ENCODE measurements around the gene SERP2.
A peak's percentile ranks its signal among the peaks of the same experiment; 100 is the strongest.

Gene SERP2

DNA sequence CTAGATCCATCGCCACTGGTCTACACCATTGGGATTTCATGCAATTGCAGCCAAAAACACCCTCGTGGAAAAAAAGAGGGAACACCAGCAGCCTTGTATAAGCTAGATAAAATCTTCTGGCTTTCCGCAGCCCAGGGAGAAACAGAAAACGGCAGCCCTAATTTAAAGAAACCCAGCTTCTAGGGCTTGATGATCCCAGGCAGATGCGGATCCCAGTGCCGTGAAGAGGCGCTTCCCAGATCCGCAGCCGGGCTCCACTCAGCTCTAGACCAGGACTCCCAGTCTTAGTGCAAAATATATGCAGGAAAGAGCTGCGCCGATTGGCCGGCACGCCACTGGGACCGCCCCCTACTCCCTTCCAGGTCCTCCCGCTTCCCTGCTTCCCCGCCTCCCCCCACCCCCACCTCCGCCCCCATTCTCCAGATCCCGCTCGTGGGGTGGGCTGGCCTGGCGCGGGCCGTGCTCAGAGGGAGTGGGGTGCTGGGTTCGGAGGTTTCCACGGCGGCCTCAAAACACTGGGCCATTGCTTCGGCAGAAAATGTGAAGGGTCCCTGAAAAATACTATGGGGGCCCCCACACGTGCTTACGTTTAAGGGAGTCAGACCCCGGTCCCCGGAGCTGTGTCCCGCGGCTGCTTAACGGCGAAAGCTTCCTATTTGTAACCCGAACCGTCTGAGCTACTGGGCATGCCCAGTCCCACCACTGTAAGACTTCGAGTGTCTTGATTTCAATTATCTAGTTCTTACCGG lies 63.1 kb downstream of the SERP2 start:
- peak; percentile 95 for DNase-seq

DNA sequence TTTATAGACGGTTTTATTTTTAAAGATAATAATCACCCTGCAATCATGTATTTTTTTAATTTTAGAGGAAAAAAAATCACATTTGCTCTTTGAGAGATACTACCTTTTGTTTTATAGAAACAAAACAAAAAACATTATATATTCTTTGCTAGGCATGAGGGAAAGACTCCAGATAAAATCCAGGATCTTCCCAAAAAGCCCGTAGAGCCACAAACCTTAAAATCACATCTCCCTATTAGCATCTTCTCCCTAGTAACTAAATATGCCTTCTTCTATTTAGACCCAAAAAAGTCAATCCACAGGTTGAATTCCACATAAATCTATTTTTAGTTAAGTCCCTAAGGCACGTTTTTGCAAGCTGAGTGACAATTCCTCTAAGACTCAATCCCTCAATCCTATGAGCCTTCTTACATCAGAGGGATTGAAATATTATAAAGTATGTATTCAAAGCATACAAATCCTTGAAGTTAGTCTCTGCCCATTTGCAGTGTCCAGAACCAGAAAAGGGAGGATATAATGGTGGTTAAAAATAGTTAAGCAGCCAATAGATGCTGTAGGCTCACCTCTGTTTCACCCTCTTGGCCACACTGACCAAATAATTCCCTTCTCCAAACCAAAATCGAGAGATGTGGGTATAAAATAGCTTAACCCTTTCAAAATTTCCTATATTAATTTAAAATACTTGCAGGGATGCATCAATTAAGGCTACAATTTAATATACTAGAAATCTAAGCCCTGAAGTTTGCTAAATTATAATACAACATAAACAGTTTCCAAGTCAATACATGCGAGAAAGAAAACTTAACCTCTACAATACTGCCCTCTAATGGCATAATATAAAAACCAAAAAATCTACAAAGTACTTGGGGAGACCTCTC lies 64.0 kb downstream of the SERP2 start:
- DNase-seq: peak; percentile 55

DNA sequence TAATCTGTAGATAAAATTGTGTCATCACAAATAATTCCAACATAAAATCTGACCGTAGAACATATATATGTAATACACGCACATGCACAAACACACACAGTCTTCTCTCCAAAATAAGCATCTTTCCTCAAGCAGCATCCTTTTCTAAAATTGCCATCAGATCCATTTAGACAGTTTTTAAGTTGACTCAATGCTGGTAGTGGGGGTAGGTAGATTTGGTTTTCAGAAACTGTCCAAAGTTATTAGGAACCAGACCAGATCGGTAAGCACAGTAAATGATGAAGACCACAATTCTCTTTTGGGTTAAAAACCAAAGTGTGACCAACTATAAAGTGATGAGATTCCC lies 64.6 kb downstream of the SERP2 start:
- DNase-seq: no peak

DNA sequence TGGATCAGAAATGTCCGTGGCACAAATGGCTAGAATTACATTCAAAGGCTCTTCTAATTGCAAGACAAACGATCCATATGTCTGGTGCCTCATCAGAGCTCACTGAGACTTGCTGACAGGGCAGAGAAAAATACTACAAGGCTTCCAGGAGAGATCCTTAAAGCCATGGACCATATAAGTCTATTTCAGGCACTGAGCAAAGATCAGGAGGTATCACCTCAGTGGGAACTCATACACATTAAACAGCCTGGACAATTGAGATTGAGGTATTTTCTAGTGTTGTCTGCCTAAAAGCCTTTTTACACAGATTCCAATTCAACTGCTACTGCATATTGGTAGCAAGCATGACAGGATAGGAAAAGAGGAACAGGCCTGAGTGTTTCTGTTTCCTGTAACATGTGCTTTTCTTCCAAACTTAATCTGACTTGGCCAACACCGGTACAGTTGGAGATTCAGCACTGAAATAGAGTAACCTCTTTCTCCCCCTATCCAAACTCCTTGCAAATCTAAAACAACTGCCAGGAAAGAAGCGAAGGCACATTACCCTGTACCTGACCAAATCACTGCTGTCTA lies 65.9 kb downstream of the SERP2 start:
- no peak for DNase-seq

DNA sequence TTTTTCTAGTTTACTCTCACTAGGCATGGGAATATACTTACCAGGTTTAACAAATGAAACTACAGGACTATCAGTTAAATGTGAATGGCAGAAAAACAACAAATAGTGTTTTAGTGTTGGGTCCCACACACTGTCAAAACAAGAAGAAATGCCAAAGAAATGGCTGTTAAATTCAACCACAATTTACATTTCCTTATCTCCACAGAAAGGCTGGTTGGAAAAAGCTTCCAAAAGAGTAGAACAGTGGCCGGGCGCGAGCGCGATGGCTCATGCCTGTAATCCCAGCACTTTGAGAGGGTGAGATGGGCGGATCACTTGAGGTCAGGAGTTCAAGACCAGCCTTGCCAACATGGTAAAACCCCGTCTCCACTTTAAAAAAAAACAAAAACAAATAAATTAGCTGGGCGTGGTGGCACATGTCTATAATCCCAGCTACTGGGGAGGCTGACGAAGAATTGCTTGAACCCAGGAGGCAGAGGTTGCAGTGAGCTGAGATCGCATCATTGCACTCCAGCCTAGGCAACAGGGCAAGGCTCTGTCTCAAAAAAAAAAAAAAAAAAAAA lies 66.5 kb downstream of the SERP2 start:
- DNase-seq: no peak
